GM12878 (cell line): ENCODE measurements around the gene ASXL2. TPM values are rescaled to one million over a fixed set of nuclear protein-coding genes. Genes with fewer than 3 reads are reported as not detected.
"Not testable (repeated sequence)": the region's sequence is repeated elsewhere in the genome, so short reads cannot be mapped to it uniquely, and the experiment has no call there.

Experiments
- ATAC-seq: fragments of 200-7000 bp; cut with Tn5 transposase; 3 replicates; pipeline ENCODE4 v1.9.1; 2020; ENCODE audit warnings: mild to moderate bottlenecking, moderate library complexity
- BruUV-seq: library from RNA; stranded (reverse); fragments of 400-500 nt; replicated peaks from 2 replicates; lab custom pipeline; 2021; lab: Mats Ljungman, UMichigan
- CTCF ChIA-PET: fragments of 300-600 bp; sonication (Branson Sonifier 250); formaldehyde crosslinking; extraction: SDS; loops from one replicate; lab custom pipeline; 2021; ENCODE audit warnings: inconsistent platforms; lab: Yijun Ruan, JAX
- POLR2A ChIA-PET: fragments of 350-600 bp; formaldehyde crosslinking; extraction: SDS; loops from one replicate; lab custom pipeline; 2021; ENCODE audit warnings: inconsistent platforms; lab: Charles Lee
- RAD21 ChIA-PET: fragments of 300-600 bp; sonication (Branson Sonifier 250); formaldehyde crosslinking; loops from one replicate; lab custom pipeline; 2023; ENCODE audit warnings: antibody characterized with exemption; ENCODE audit not compliant: unreplicated experiment; lab: Charles Lee
- SMC1A ChIA-PET: fragments of 300-600 bp; sonication (Branson Sonifier 250); formaldehyde crosslinking; loops from one replicate; lab custom pipeline; 2023; ENCODE audit not compliant: unreplicated experiment, uncharacterized antibody; lab: Charles Lee
- DNase-seq: peaks from one replicate; pipeline ENCODE4 v3.0.0-alpha.2; 2011; ENCODE audit warnings: low read depth, low spot score
- FAIRE-seq: peaks from 3 replicates; lab custom pipeline; 2011; peaks lifted over from hg19 to GRCh38; lab: Jason Lieb, UNC
- H2AFZ ChIP-seq: 2 replicates; pipeline ENCODE4 v1.6.0; 2011; ENCODE audit warnings: low read depth, low read length, control low read depth; ENCODE audit not compliant: control insufficient read depth
- H3K27ac ChIP-seq: 2 replicates; pipeline ENCODE4 v1.5.1; 2011; ENCODE audit warnings: control low read depth; ENCODE audit not compliant: control insufficient read depth, insufficient read depth
- H3K27me3 ChIP-seq, 2 experiments: replicated peaks in 1 of 2; 2 replicates each; pipeline versions ENCODE4 v1.6.0 to v1.6.1; 2011; ENCODE audit warnings: low read length in 1 of 2; ENCODE audit not compliant: control insufficient read depth in 2 of 2, insufficient read depth in 2 of 2
- H3K36me3 ChIP-seq, 2 experiments: 2 replicates each; pipeline ENCODE4 v1.5.1; 2011; ENCODE audit warnings: low read length in 1 of 2; ENCODE audit not compliant: control insufficient read depth in 2 of 2, insufficient read depth in 2 of 2
- H3K4me1 ChIP-seq: 2 replicates; pipeline ENCODE4 v1.6.1; 2011; ENCODE audit warnings: mild to moderate bottlenecking, low read length, moderate library complexity, mixed read lengths; ENCODE audit not compliant: control insufficient read depth, insufficient read depth
- H3K4me2 ChIP-seq: 2 replicates; pipeline ENCODE4 v1.6.0; 2011; ENCODE audit warnings: control low read depth; ENCODE audit not compliant: control insufficient read depth, insufficient read depth
- H3K4me3 ChIP-seq: fragments of 200-600 bp; sonication (generic); 2 replicates; pipeline ENCODE4 v1.5.1; 2016
- H3K79me2 ChIP-seq: 2 replicates; pipeline ENCODE4 v1.6.0; 2011; ENCODE audit warnings: low read length; ENCODE audit not compliant: control insufficient read depth, insufficient read depth
- H3K9ac ChIP-seq: 2 replicates; pipeline ENCODE4 v1.8.0; 2011; ENCODE audit warnings: low read length, control low read depth, mixed read lengths; ENCODE audit not compliant: control insufficient read depth, insufficient read depth
- H3K9me3 ChIP-seq: replicated peaks from 3 replicates; pipeline ENCODE4 v1.5.1; 2011; ENCODE audit warnings: mild to moderate bottlenecking, low read length; ENCODE audit not compliant: control insufficient read depth, insufficient read depth
- H4K20me1 ChIP-seq: 2 replicates; pipeline ENCODE4 v1.6.0; 2011; ENCODE audit not compliant: control insufficient read depth, insufficient read depth
- RUNX3 ChIP-seq: IDR thresholded peaks from 2 replicates; pipeline ENCODE4 v1.6.1; 2012; ENCODE audit warnings: low read length, inconsistent platforms
- SPI1 ChIP-seq: IDR thresholded peaks from 2 replicates; pipeline ENCODE4 v1.6.1; 2011; ENCODE audit warnings: low read depth, mild to moderate bottlenecking, low read length, moderate library complexity, borderline replicate concordance; ENCODE audit not compliant: insufficient read depth
- TBL1XR1 ChIP-seq: IDR thresholded peaks from 2 replicates; pipeline ENCODE4 v1.6.1; 2012; ENCODE audit warnings: low read depth, low read length, improper control_type of control experiment
- ZNF207 ChIP-seq: fragments of 450-650 bp; IDR thresholded peaks from 2 replicates; pipeline ENCODE4 v1.6.1; 2014; ENCODE audit warnings: antibody characterized with exemption, mild to moderate bottlenecking, borderline replicate concordance
- ZNF384 ChIP-seq: IDR thresholded peaks from 2 replicates; pipeline ENCODE4 v1.6.1; 2012; ENCODE audit warnings: low read depth, mild to moderate bottlenecking, low read length, improper control_type of control experiment, borderline replicate concordance
- WGBS: methylation state at CpG from one replicate; pipeline ENCODE4 v1.1.6; 2016; ENCODE audit warnings: low lambda C conversion rate; ENCODE audit not compliant: insufficient replicate concordance, insufficient coverage; ENCODE audit errors: missing lambda C conversion rate; 5-methylcytosine and 5-hydroxymethylcytosine counted together
- in situ Hi-C: fragments of 300-500 bp; cut with MboI; formaldehyde crosslinking; loops from 9 replicates; pipeline ENCODE4 v1.14.3; 2018; ENCODE audit warnings: mixed read lengths
- intact Hi-C: fragments of 100-400 bp; cut with micrococcal nuclease; formaldehyde crosslinking; loops from one replicate; pipeline ENCODE4 v1.14.2; 2022; ENCODE audit not compliant: unreplicated experiment
- polyA plus RNA-seq, 11 experiments: library from polyadenylated mRNA; depleted of rRNA in 4 of 11; unstranded in 6 of 11; stranded (reverse) in 5 of 11; fragments of >200 nt; fragmentation: Nextera tagmentation in 4 of 11; fragmentation: Illumina TruSeq in 1 of 11; extraction: Ambion mirVana in 4 of 11; extraction: Trizol in 1 of 11; gene quantifications; 1 replicate in 1 of 11; 2 replicates in 10 of 11; pipeline versions ENCODE4 v1.2.1 to v1.2.3, GENCODE V29; 2011 to 2016; ENCODE audit warnings: inconsistent platforms in 2 of 11, missing spikeins in 2 of 11, low read depth in 1 of 11
- total RNA-seq, 4 experiments: library from RNA; depleted of rRNA in 3 of 4; stranded (reverse); fragments of >200 nt in 3 of 4; fragmentation: Illumina TruSeq in 1 of 4; extraction: Trizol in 1 of 4; gene quantifications; 2 replicates each; pipeline versions ENCODE4 v1.2.1 to v1.2.3, GENCODE V29; 2013 to 2021

The ASXL2 gene
- total and polyA plus RNA-seq, 10 of the 15 experiments (the other 5 are each of a cell fraction or from before 2014, with no cell fraction given), result 1.3 to 17.7 (median 5.5) TPM

DNA sequence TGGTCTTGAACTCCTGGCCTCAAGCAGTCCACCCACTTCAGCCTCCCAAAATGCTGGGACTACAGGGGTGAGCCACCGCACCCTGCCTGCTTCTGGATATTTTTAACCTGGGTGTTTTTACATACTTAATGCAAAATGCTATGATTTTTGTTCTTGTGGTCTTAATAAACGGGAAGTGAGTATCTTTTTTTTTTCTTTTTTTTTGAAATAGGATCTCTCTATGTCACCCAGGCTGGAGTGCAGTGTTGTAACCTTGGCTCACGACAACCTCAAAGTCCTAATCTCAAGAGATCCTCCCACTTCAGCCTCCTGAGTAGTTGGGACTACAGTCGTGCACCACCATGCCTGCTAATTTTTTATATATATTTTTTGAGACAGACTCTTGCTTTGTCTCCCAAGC, 19.2 kb upstream of the ASXL2 start:
- Histone ChIP-seq H3K4me3 (no peak overlapping the region), H4K20me1 (no peaks in the 10 kb centered on the region), H3K9me3 (no peaks in the 10 kb centered on the region), H3K79me2 (no peaks in the 10 kb centered on the region), H3K36me3 (no peaks in the 10 kb centered on the region), H3K4me2 (no peak overlapping the region), H3K27me3 (no peaks in the 10 kb centered on the region; a peak in 1 of 4 replicates), H3K9ac (no peak overlapping the region), H3K27ac (no peak overlapping the region), H2AFZ (no peak overlapping the region), H3K4me1 (no peaks in the 10 kb centered on the region)
- intact Hi-C loops, result no loop called here
- no TSS peak for BruUV-seq
- SMC1A ChIA-PET, result no interaction called here
- peak; percentile 46 for TF ChIP-seq ZNF384
- no peak for TF ChIP-seq TBL1XR1
- TF ChIP-seq ZNF207, result no peak
- peak; percentile 81 for TF ChIP-seq SPI1
- TF ChIP-seq RUNX3, result 0 out of 2 replicates have a peak, but pooled peaks have one; percentile 30
- DNase-seq (no peak), FAIRE-seq (no peak), ATAC-seq (peak; percentile 31; the same call in 2 of the 3 replicates)
- in situ Hi-C loops, result no loop called here
- CTCF ChIA-PET, result interaction anchor here (0.7 kb wide), 1 partner anchor 111 kb away, joined by 3 read pairs; no protein-coding TSS in a partner anchor
- POLR2A ChIA-PET, result interaction anchor here (0.6 kb wide), 1 partner anchor 22 kb away, joined by 3 read pairs; no protein-coding TSS in a partner anchor
- WGBS, result 6% methylated on average over 4 of the region's 4 CpGs
- RAD21 ChIA-PET, result no interaction called here

DNA sequence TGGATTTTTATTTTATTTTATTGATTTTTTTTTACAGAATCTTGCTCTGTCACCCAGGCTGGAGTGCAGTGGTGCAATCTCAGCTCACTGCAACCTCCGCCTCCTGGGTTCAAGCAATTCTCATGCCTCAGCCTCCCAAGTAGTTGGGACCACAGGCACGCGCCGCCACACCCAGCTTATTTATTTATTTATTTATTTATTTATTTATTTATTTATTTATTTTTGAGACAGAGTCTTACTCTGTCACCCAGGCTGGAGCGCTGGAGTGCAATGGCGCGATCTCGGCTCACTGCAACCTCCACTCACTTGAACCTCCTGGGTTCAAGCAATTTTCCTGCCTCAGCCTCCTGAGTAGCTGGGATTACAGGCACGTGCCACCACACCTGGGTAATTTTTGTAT, 18.0 kb upstream of the ASXL2 start:
- RAD21 ChIA-PET, CTCF ChIA-PET: not testable (repeated sequence)

More for the DNA sequence above, 18.0 kb upstream of the ASXL2 start:
- H3K4me2 ChIP-seq, DNase-seq, H3K9me3 ChIP-seq, BruUV-seq, H3K27ac ChIP-seq, H3K79me2 ChIP-seq, H3K36me3 ChIP-seq, POLR2A ChIA-PET, H3K9ac ChIP-seq, FAIRE-seq, H3K4me3 ChIP-seq, H3K4me1 ChIP-seq, SMC1A ChIA-PET, ATAC-seq, H3K27me3 ChIP-seq, H2AFZ ChIP-seq, H4K20me1 ChIP-seq, intact Hi-C loops, in situ Hi-C loops: not testable (repeated sequence)
- WGBS, result 71% methylated on average over 9 of the region's 9 CpGs
